Measurements from ENCODE around the gene SPATC1L.

- TF ChIP-seq ZNF274 (IDR thresholded peaks at IDR 0.05; ENCODE audit: low read depth, low read length) (no peak), YY1 (IDR thresholded peaks at IDR 0.05; ENCODE audit: insufficient read depth, insufficient read length) (no peak), SUZ12 (IDR thresholded peaks at IDR 0.05; ENCODE audit: extremely low read depth, insufficient read depth, insufficient read length) (no peak)
These were observed 23.2 kb downstream of the SPATC1L start for GRCh38 chr21:46160907-46161632.
